Thyroid gland (tissue), 4 donors: ENCODE data around the gene SUSD4.

Experiments
- POLR2A ChIP-seq, 2 donors: fragments of 450-650 bp; IDR thresholded peaks; one replicate each; pipeline ENCODE4 v1.6.1; 2017; ENCODE audit warnings: antibody characterized with exemption in 2 of 2, mild to moderate bottlenecking in 2 of 2, moderate library complexity in 1 of 2
- TF ChIP-seq, protein P1 (sequence below), 6 experiments: fragments of 200-600 bp in 3 of 6; fragments of 450-650 bp in 3 of 6; sonication (generic) in 3 of 6; IDR thresholded peaks; one replicate each; pipeline ENCODE4 v1.5.1; 2016 to 2019; ENCODE audit warnings: antibody characterized with exemption in 6 of 6, mild to moderate bottlenecking in 2 of 6, inconsistent platforms in 1 of 6, moderate library complexity in 1 of 6

DNA sequence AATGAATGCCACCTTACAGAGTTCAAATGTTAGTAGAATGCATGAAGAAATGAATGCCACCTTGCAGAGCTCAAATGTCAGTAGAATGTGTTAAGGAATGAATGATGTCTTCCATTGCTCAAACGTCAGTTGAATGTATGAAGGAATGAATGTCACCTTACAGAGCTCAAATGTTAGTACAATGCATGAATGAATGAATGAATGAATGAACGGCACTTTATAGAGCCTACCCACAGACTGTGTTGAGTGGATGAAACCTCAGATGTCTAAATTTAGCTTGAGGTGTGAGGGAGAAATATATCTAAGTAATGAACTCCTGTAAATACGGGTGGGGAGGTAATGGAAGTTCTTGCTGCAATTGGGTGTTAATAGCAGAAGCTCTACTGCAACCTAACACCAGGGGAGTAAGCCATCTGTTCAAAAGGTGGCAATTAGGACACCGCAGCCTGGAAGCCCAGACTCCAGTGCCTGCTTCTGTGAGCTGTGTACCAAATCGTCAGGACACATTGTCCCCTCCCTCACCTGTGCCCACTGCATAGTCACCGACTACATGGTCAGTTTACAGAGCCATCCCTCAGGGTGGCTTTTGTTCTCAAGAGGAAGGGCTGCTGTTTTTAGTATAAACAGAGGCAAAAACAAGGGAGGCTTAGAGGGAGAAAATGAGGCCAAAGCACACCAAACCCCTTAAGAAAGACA lies 26.7 kb downstream of the SUSD4 start:
- TF ChIP-seq, protein P1, sequence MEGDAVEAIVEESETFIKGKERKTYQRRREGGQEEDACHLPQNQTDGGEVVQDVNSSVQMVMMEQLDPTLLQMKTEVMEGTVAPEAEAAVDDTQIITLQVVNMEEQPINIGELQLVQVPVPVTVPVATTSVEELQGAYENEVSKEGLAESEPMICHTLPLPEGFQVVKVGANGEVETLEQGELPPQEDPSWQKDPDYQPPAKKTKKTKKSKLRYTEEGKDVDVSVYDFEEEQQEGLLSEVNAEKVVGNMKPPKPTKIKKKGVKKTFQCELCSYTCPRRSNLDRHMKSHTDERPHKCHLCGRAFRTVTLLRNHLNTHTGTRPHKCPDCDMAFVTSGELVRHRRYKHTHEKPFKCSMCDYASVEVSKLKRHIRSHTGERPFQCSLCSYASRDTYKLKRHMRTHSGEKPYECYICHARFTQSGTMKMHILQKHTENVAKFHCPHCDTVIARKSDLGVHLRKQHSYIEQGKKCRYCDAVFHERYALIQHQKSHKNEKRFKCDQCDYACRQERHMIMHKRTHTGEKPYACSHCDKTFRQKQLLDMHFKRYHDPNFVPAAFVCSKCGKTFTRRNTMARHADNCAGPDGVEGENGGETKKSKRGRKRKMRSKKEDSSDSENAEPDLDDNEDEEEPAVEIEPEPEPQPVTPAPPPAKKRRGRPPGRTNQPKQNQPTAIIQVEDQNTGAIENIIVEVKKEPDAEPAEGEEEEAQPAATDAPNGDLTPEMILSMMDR (IDR thresholded peaks at IDR 0.05) = no peak
- TF ChIP-seq POLR2A (IDR thresholded peaks at IDR 0.05) = no peak
